ENCODE results near the gene ACOX2.

Gene ACOX2

GRCh38 chr3:58497097-58497496 is 39.9 kb downstream of the ACOX2 start:
- DNase-seq: no peak

- no peak for DNase-seq
Observed at GRCh38 chr3:58496206-58496857, 40.7 kb downstream of the ACOX2 start.

DNA sequence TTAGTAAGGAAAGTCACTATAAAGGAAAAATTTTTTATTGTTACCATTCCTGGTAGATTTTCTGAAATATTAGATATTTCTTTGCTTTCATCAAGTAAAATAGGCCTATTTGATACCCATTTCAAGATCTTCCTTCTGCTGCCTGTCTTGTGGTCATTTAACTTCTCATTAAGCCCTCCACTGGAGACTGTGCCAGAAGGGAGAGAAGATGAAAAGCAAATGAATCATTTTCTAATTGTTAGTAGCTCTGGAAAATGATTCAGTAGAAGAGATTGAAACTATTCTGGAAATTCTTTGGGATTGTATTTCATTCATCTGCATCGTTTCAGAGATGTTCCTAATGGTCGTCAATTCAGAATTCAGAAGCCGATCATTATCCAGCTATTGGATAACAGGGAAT is 41.9 kb downstream of the ACOX2 start:
- DNase-seq: no peak

DNA sequence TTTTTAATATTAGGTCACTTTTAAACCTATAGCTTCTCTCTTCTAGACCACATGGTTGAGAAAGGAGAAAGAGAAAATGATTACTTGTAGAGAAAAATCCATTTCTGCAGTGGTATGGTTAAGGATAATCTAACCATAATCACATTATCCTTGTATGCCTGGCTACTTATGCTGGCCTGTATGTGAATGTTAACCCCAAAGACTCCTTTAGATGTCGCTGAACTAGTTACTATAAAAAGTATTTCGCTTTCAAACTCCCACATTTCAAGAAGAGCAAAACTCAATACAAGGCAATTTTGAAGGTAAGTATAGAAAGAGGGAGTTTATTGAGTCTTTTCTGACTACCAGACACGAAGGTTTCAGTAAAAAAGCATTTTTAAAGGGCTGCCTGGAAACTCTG is 42.9 kb downstream of the ACOX2 start:
- no peak for DNase-seq

DNA sequence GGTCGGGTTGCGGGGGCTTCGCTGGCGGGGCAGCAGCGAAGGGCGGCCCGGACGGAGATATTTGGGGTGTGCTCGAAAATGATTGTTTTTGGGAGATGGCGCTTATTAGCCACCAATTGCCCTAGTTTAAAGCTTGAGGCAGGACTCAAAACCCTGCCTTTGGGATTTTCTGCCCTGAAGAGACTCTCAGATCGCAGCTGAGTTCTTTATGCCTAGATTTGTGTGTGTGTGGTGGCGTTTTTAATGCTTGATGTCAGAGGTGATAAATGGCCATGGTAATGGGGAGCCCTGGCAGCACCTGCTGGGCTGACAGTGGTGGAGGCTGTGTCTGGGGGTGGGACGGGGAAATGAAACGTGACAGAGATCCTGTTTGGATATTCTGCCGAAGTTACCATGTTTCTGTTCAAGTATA is 44.5 kb downstream of the ACOX2 start:
- DNase-seq: no peak

GRCh38 chr3:58491506-58492402 is 45.2 kb downstream of the ACOX2 start, which contains the start of gene KCTD6:
Gene KCTD6, plus strand, starts transcription at chr3:58492096. Its CDS starts 6,660 bp downstream, at chr3:58498756.
- peak; percentile 96 for DNase-seq

DNA sequence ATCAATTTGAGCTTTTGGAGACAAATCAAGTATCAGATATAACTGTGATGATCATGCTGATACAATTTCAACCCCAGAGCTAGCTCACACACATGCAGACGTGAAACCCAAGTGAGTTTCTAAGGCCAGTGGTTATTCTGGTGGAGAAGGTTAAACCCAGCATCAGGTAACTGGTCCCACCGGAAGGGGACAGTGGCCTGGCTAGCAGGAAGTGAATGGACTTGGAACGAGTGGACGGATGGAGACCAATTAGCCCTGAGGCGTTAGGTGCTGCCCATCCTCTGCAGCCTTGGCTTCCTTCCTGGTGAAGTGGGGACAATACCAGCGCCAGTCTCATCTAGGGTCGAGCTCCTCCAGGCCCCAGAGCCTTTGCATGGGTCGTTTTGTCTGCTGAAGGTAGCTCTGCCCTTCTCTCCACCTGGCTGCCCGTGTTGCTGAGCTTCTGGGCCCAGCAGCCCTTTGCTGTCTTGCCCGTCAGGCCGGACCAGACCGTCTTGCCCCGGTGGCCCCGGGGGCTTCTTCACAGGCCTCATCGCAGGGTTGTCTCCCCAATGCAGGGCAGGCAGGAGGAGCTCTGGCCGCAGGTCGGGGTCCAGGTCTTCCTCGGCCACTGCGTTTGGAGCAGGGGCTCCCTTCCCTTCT is 46.0 kb downstream of the ACOX2 start:
- no peak for DNase-seq

DNA sequence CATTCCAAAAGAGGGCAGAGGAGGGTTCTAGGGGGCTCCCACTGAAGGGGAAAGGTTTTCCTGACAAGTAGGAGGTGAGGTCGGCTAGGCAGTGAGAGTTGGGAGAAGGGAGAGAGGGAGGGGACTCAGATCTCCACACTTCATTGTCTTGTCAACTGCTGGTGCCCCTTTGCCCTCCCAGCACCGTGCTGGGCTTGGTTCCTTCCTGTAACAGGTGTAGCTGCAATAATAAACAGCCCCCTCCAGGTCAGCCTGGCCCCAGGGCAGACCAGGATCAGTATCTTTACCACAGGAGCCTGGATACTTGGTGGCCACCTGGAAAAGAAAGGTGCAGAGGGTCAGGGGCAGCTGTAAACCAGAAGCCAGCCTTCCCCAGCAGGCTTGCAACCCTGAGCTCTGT is 48.0 kb downstream of the ACOX2 start:
- DNase-seq: no peak

- DNase-seq: peak; percentile 44
Observed at GRCh38 chr3:58487140-58487886, 49.7 kb downstream of the ACOX2 start.

DNA sequence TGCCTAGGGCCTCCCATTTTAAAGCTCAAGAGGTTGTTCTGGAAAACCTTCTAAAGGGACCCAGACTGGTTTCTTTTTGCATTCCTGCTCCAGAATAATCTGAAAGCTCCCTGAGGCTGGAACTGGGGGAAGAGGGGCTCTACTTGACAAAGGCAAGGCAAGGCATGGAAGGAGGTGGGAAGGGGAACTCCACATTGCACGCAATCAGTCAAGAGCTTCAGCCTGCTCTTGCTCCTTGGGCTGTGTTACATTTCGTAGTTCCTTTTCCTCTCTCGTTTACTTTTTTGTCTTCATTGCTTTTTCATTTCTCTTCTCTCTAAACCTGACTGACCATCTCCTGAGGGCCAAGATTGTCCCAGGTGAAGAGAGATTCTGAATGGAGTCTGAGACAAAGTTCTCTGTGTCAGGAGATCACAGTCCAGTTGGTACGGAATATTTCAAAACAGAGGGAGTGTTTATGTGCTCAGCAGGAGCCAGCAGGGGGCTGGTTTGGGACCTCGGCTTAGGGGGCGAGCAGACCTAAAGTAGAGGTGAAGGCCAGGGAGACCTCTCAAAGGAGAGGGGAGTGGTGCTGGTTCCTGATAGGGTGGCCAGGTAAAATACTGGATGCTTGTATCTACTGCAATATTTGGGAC is 51.1 kb downstream of the ACOX2 start:
- DNase-seq: no peak

DNA sequence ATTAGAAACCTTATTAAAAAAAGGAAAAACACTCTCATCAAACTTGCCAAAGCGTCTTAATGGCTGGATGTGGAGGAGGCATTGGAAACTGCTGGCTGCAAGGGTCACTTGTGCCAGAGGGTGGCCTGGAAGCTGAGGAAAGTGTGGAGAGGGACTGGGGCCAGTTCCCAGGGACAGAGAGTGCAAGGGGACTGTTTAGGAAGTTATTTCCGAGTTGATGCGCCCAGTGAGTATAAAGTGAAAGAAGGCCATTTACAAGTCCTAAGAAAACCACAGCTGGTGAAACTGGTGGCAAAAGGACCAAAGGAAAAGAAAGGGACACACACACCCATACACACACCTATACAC is 52.3 kb downstream of the ACOX2 start:
- DNase-seq: no peak

DNA sequence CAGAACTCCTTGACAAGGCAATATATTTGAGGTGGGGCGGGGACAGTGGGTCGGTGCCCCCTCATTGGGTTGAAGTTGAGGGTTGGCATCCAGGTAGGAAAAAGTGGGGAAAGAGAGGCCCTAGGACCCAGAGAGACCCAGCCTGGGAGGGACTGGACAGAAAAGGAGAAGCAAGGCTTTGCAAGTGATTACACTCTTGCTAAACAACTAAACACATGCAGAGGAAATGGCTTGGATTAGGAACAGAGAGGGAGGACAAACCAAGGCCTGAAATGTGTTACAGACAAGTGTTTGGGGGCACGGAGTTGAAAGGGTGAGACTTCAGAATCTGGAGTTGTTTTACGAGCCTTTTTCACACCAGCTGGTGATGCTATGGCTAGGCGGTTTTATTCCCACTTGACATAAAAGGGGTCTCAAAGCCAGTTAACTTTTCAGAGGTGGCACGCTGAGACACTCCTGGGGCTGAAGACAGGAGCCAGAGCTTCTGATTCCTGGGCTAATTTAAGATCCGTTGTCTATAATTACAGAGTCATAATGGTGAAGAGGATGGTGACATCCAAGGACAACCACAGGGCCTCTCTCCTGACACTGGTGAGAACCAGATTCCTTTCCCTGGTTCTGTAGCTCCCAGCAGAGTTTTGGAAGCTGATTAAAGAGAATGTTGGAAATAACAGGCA is 52.8 kb downstream of the ACOX2 start:
- DNase-seq: no peak

DNA sequence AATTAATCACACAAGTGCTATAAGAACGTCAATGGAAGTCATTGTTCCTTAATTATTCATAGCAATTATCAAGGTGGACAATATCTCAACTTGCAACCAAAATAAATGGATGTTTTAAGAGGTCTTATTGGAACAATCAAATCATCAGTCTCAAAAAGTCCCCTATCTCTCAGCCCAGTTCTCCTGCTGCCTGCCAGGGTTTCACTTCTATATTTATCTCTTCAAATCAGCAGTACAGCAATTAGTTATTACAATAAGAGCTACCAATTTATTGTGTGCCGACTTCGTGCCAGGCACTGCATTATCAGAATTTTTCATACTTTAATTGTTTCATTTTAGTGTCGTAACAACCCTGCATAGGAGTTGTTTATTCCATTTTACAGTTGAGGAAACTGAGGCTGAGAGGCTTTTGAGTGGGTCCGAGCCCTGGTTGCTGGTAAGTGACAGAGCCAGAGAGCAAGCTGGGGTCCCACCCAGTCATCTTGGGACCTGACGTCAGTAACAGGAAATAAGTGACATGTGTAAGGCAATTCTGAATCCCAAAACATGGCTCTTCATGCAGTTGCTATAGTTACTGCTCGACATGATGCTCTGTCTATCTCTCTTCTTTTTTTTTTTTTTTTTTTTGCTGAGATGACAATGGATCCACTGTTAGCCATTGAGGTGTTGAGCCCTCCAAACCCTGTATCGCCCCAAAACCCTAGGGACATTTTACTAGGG is 53.9 kb downstream of the ACOX2 start:
- no peak for DNase-seq

GRCh38 chr3:58480309-58480708 is 56.7 kb downstream of the ACOX2 start:
- DNase-seq: no peak

GRCh38 chr3:58478781-58479180 is 58.2 kb downstream of the ACOX2 start:
- DNase-seq: no peak

GRCh38 chr3:58474967-58475578 is 61.9 kb downstream of the ACOX2 start:
- no peak for DNase-seq

DNA sequence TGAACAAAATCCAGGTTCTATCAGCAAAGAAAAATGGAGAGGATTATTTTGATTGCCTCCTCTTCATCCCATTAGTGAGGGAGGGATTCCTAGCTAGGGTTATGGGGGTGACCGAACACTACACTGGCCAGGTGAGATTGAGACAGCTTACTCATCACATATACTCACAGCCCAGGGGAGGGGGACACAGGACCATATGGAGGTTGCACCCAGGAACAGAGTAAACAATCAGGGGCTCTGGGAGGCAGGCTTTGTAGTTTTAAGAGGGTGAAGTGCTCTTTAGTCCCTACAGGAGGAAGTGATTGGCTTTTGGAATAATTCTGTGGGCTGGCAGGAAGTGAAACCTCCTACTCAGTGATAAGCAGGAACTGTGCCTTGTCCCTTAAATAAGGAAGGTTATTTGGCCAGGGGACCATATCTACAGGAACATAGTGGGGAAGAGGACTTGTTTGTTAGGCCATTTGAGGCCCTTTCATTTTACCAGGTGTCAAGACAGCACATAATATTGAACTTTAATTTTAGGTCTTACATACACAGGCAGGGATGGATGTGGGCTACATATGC is 62.6 kb downstream of the ACOX2 start:
- DNase-seq: no peak

- DNase-seq: no peak
Observed at GRCh38 chr3:58473275-58473674, 63.7 kb downstream of the ACOX2 start.

GRCh38 chr3:58471025-58471887 is 65.7 kb downstream of the ACOX2 start:
- no peak for DNase-seq
